GM04504 (cell line): ENCODE data around the gene ZNF830.
"Not testable (repeated sequence)": the region's sequence is repeated elsewhere in the genome, so short reads cannot be mapped to it uniquely, and the experiment has no call there.

ENCODE experiments used
- DNase-seq: peaks from one replicate; pipeline ENCODE4 v3.0.0-alpha.2; 2012; ENCODE audit warnings: low read depth

ZNF830 gene

GRCh38 chr17:34991606-34992005 lies 30.3 kb downstream of the ZNF830 start:
- DNase-seq: no peak

- DNase-seq: no peak
Observed at GRCh38 chr17:34993031-34993430, 31.7 kb downstream of the ZNF830 start.

GRCh38 chr17:34996422-34997285 lies 35.3 kb downstream of the ZNF830 start:
- DNase-seq: no peak

GRCh38 chr17:34997355-34997862 lies 36.1 kb downstream of the ZNF830 start:
- no peak for DNase-seq

- no peak for DNase-seq
Observed at GRCh38 chr17:34998205-34998604, 36.9 kb downstream of the ZNF830 start.

- DNase-seq: no peak
Observed at GRCh38 chr17:34999456-34999855, 38.1 kb downstream of the ZNF830 start.

- not testable (repeated sequence) for DNase-seq
Observed at GRCh38 chr17:35000965-35001364, 39.6 kb downstream of the ZNF830 start.

- no peak for DNase-seq
Observed at GRCh38 chr17:35001549-35001948, 40.2 kb downstream of the ZNF830 start.

- DNase-seq: no peak
Observed at GRCh38 chr17:35002876-35003551, 41.7 kb downstream of the ZNF830 start.

GRCh38 chr17:35003778-35004177 lies 42.4 kb downstream of the ZNF830 start:
- DNase-seq: no peak

- no peak for DNase-seq
Observed at GRCh38 chr17:35006345-35006744, 45.0 kb downstream of the ZNF830 start.

GRCh38 chr17:35006961-35007360 lies 45.6 kb downstream of the ZNF830 start:
- DNase-seq: no peak

- no peak for DNase-seq
Observed at GRCh38 chr17:35010093-35010492, 48.8 kb downstream of the ZNF830 start.

GRCh38 chr17:35011671-35012216 lies 50.4 kb downstream of the ZNF830 start:
- no peak for DNase-seq
